Stimulated activated CD8-positive, alpha-beta memory T cell treated with anti-CD3 and anti-CD28 coated beads, Interleukin-15, amount 100 ng/mL, for 48 hours (primary cell): Measurements from ENCODE around the gene URB1.
A peak's percentile ranks its signal among the peaks of the same experiment; 100 is the strongest.
"Not testable (repeated sequence)": the region's sequence is repeated elsewhere in the genome, so short reads cannot be mapped to it uniquely, and the experiment has no call there.

ENCODE experiments used
- DNase-seq, 2 donors: peaks; one replicate each; pipeline ENCODE4 v3.0.0-alpha.2; 2020; ENCODE audit warnings: low read depth in 2 of 2

Gene URB1

GRCh38 chr21:32298148-32298559 is 94.7 kb downstream of the URB1 start:
- DNase-seq = no peak

GRCh38 chr21:32297449-32297848 is 95.4 kb downstream of the URB1 start:
- no peak for DNase-seq

- no peak for DNase-seq
Observed at GRCh38 chr21:32285476-32285875, 107.3 kb downstream of the URB1 start.

GRCh38 chr21:32282992-32283391 is 109.8 kb downstream of the URB1 start:
- no peak for DNase-seq

- DNase-seq = no peak
Observed at GRCh38 chr21:32281531-32281930, 111.3 kb downstream of the URB1 start.

GRCh38 chr21:32279377-32279680 is 113.5 kb downstream of the URB1 start:
- no peak for DNase-seq

- peak; percentile 97 to 99 for DNase-seq
Observed at GRCh38 chr21:32278518-32279376, 114.1 kb downstream of the URB1 start, which contains the start of gene MIS18A. Gene MIS18A, minus strand, starts transcription at chr21:32279049. Its CDS starts 35 bp downstream, at chr21:32279014.

GRCh38 chr21:32278103-32278502 is 114.7 kb downstream of the URB1 start:
- no peak for DNase-seq

GRCh38 chr21:32276671-32277070 is 116.1 kb downstream of the URB1 start:
- DNase-seq = no peak

- DNase-seq = no peak
Observed at GRCh38 chr21:32270748-32271147, 122.1 kb downstream of the URB1 start.

GRCh38 chr21:32265321-32265720 is 127.5 kb downstream of the URB1 start:
- not testable (repeated sequence) for DNase-seq

GRCh38 chr21:32261929-32262328 is 130.9 kb downstream of the URB1 start:
- no peak for DNase-seq
